ENCODE measurements around the gene BEST1.

DNA sequence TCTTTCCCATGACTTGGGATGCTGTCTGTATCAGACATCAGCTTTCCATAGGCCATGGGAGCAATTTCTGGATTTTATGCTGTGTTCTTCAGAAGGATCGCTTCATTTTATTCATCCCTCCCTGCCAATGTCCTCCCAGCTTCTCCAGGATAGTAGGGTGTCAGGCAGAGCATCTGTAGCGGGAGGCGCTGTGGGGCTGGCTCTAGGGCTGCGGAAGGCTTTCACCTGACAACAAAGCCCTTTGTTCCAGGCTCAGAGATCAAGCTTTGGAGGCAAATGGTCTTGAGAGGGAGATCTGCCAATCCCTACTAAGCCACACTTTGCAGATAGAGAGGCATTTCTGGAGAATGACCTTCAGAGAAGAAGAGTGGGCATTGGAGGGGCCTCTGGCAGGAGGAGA is 46.8 kb downstream of the BEST1 start:
- TF ChIP-seq CTCF (IDR thresholded peaks at IDR 0.05; ENCODE audit: borderline replicate concordance, extremely low read depth, low read length, poor library complexity, severe bottlenecking) (no peak), EZH2 (IDR thresholded peaks at IDR 0.05; ENCODE audit: borderline replicate concordance, low read depth, low read length, severe bottlenecking) (no peak)

Measured in DND-41 (cell line).